Measurements from ENCODE around the gene FBXL16.
A peak's percentile ranks its signal among the peaks of the same experiment; 100 is the strongest.
"Not testable (repeated sequence)": the region's sequence is repeated elsewhere in the genome, so short reads cannot be mapped to it uniquely, and the experiment has no call there.

Gene FBXL16, protein sequence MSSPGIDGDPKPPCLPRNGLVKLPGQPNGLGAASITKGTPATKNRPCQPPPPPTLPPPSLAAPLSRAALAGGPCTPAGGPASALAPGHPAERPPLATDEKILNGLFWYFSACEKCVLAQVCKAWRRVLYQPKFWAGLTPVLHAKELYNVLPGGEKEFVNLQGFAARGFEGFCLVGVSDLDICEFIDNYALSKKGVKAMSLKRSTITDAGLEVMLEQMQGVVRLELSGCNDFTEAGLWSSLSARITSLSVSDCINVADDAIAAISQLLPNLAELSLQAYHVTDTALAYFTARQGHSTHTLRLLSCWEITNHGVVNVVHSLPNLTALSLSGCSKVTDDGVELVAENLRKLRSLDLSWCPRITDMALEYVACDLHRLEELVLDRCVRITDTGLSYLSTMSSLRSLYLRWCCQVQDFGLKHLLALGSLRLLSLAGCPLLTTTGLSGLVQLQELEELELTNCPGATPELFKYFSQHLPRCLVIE

DNA sequence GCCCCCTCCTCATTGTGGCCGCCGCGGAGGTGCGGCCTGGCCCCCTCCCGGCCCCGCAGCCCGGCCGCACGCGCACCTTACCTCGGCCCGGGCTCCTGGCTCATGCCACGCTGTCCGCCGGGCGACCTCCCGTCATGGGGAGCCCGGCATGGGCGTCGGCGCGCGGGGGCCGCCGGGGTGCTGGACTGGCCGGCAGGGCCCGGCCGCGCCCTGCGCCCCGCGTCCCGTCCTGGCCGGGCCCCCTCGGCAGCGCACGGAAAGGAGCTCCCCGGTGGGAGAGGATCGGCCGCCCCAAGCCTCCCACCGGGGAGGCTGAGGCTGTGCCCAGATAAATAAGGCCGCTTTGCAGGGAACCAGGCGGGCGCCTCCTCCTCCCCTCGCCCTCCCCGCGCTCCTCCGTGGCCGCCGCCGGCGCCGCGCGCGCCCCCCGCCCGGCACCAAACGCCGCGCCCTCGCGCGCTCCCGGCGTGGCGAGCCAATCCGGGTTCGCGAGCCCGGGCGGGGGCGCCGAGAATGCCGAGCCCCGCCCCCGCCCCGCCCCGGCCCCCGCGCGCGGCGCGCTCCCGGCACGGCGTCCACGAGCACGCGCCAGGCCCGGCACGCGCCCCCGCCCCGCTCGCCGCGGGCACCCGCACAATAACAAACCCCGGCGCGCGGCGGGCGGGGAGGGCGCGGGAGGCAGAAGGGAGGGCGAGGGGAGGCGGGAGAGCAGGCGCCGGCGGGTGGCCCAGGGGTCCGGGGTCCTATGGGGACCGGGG is at the start of gene FBXL16:
FBXL16 (minus strand) TSS at position 371 of the 758 bp plus-strand sequence. CDS start 8,396 bp downstream, outside the sequence.
- no peak for DNase-seq (ENCODE audit: low read depth in 3 of 3, low spot score in 1 of 3)

DNA sequence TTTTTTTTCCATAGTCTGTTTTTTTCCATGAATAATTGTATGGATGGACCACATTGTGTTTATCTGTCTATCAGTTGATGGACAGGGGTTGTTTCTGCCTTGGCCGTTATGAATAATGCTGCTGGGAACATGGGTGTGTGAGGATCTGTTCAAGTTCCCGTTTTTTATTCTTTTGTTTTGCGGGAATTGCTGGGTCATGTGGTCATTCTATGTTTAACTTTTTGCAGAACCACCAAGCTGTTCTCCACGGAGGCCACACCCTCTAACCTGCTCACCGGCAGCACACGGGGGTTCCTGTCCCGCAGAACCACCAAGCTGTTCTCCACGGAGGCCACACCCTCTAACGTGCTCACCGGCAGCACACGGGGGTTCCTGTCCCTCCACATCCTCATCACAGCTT is 49.1 kb upstream of the FBXL16 start:
- DNase-seq (ENCODE audit: low read depth in 3 of 3, low spot score in 1 of 3) = no peak

DNA sequence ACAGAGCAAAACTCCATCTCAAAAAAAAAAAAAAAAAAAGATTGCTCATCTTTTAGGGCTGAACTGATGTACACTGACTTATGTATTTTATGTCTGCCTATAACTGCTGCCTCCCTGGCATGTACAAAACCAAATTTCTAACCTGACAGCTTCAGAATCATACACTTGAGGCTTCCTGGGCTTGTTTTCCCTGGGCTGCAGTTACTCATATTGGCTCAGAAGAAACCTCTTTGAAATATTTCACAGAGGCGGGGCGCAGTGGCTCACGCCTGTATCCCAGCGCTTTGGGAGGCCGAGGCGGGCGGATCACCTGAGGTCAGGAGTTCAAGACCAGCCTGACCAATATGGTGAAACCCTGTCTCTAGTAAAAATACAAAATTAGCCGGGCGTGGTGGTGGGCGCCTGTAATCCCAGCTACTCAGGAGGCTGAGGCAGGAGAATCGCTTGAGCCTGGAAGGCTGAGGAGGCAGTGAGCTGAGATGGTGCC is 48.6 kb upstream of the FBXL16 start:
- DNase-seq (ENCODE audit: low read depth in 3 of 3, low spot score in 1 of 3) = not testable (repeated sequence)

DNA sequence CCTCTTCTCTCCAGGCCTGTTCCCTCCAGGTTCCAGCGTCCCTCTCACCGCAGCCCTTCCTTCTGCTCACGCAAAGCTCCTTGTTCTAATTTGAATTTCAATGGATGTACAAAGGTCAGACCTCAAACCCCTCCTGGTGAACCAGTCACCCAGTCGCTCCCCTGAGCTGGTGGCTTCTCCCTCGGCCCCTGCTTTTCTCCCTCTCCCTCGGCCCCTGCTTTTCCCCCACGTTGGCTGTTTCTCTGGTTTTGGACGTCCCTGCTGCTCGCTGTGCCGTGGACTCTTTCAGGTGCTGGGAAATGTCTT is 46.4 kb upstream of the FBXL16 start:
- no peak for DNase-seq (ENCODE audit: low read depth in 3 of 3, low spot score in 1 of 3)

DNA sequence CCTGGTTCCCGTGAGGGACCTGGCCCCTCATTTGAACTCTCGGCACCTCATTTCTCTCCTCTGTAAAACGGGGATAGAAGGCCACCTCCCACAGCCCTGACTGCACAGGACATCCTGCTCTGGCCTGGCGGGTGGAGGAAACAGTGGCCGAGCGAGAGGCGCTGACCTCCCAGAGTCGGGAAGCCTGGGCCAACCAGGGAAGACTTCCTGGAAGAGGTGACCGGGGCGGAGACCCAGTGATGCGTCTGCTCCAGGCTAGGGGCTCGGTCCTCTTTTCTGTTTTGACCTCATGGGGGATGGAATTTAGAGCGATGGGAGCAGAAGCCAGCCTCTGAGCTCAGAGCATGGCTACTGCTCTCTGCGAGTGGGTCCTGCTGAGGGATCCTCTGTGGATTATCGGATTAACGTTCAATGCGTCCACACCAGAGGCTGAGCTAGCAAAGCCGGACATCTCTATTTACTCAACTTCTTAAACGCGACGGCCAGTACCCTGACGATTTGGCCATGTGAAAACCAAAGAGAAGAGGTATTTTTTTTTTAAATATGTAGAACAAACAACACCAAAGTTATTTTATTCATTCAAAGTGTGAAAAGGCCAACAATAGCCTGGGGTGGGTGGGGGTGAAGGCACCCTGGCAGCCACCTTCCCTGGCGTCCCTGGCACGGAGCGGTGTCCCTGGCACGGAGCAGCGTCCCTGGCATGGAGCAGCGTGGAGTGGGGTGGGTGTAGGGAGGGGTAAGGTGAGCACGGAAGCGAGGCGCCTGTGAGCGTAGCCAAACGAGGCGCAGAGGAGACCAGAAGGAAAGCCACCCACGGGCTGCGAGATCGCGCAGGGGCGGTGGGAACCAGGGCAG is 45.8 kb upstream of the FBXL16 start:
- no peak for DNase-seq (ENCODE audit: low read depth in 3 of 3, low spot score in 1 of 3)

DNA sequence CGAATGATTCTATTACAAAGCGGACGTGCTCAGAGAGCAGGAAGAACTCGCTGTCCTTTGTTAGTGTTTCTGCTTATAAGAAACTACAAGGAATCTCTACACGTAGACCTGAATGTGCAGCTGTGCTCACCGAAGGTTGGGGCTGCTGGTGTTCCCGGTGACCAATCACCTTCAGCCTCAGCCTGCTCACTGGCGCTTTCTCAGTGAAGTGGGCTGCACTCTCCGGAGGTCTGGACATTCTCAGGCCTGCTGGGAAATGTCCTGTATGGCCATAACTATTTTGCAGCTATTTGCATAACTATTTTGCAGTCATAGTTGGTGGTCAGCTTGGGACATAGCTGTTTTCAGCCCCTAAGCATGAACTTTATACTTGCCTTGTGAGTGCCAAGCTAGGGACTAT is 44.9 kb upstream of the FBXL16 start:
- no peak for DNase-seq (ENCODE audit: low read depth in 3 of 3, low spot score in 1 of 3)

DNA sequence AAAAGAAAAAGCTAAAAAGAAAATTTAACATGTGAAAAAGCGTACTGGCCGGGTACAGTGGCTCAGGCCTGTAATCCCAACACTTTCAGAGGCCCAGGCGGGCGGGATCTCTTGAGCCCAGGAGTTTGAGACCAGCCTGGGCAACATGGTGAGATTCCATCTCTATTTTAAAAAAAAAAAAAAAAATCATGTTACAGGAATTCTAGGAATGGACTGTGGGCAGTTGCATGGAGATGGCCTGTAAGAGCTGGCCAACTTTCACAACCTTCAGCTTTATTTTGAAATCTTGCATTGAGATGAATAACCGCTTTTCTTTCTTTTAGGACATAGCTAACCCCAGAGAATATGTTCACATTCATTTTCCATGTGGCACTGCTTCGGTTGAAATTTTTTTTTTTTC is 43.4 kb upstream of the FBXL16 start:
- no peak for DNase-seq (ENCODE audit: low read depth in 3 of 3, low spot score in 1 of 3)

DNA sequence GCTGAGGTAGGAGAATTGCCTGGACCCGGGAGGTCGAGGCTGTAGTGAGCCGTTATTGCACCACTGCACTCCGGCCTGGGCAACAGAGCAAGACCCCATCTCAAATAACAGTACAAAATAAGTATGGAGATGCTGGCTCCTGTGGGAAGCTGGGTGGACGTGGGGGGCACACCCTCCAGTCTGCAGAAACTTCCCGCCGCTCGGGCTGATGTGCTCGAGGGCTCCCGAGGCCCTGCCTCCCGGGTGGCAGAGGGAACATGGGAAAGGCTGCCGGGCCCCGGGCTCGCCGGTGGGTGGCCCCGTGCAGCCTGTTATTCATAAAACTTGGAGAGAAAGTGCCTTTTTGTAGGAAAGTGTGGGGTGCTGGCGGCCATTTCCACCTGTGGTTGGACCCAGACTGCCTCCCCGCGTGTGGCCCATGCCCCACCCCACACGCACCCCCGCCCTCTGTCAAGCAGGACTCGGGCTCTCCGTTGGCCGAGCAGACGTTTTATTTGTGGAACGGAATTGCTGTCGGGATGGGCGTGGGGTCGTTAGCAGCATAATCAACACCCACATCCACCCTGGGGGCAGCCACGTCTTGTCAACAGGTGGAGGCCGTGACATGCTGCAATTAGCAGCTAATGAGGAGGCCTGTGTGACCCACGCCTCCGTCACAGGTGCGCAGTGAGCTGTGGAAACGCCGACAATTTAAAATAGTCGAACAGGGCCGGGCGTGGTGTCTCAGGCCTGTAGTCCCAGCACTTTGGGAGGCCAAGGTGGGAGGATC is 42.6 kb upstream of the FBXL16 start:
- no peak for DNase-seq (ENCODE audit: low read depth in 3 of 3, low spot score in 1 of 3)

DNA sequence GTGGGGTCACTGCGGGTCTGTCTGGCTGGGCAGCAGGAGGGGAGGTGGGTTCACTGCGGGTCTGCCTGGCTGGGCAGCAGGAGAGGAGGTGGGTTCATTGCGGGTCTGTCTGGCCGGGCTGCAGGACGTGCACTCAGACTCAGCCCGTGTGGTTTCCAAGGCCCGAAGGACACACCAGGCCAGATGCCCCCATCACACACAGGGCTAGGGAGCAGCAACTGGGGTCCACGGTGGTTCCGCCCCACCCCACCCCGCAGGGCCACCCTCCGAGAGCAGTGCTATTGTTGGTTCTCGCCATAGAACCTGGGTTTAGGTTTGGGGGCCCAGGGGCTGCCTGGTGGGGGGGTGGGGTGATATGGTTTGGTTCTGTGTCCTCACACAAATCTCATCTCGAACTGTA is 41.0 kb upstream of the FBXL16 start:
- DNase-seq (ENCODE audit: low read depth in 3 of 3, low spot score in 1 of 3) = no peak

DNA sequence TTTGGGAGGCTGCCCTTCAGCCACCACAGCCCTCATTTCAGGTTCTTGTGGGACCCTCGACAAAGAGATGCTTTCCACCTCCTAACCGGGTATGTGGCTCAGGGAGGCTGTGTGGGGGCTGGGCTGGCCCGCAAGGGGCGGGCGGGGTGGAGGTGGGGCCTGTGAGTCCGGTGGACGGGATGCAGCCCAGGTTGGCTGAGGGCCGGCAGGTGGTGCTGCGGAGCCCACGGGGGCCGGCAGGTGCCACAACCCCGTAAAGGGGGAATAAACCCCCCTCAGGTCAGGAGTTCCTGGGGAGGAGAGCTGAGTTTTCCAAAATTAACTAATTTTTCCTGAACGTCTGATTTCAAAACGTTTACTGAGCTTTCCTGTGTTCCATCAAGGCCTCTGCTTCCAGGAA is 40.1 kb upstream of the FBXL16 start:
- no peak for DNase-seq (ENCODE audit: low read depth in 3 of 3, low spot score in 1 of 3)

DNA sequence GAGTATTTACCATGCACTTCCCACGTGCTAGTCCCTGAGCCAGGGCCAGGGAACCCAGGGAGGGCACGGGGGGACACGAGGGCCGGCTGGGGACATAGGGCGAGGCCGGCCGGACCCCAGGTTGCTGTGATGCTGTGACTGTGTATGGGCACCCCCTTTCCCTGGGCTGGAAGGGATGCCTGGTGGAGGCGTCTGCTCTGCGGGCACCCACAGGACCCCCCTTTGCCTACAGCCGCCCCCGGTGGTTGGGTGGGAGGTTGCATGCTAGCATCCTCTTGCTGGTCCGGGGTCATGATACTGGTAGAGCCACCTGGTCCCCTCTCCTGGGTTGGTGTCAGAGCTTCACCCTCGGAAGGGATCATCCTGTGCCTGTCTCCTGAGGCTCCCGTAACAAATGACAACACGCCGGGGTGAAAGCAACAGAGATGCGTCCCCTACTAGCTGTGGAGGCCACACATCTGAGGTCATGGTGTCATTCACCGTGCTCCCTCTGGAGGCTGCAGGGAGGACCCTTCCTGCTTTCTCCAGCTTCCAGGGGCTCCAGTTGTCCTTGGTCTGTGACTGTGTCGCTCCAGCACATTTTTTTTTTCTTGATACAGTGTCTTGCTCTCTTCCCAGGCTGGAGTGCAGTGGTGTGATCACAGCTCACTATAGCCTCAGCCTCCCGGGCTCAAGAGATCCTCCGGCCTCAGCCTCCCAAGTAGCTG is 38.3 kb upstream of the FBXL16 start:
- DNase-seq (ENCODE audit: low read depth in 3 of 3, low spot score in 1 of 3) = no peak

DNA sequence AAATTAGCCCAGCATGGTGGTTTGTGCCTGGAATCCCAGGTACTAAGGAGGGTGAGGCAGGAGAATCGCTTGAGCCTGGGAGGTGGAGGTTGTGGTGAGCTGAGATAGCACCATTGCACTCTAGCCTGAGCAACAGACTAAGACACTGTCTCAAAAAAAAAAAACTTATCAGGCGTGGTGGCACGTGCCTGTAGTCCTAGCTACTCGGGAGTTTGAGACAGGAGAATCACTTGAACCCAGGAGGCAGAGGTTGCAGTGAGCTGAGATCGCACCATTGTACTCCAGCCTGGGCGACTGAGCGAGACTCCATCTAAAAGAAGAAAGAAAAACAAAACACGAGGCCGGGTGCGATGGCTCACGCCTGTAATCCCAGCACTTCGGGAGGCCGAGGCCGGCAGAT is 37.3 kb upstream of the FBXL16 start:
- not testable (repeated sequence) for DNase-seq (ENCODE audit: low read depth in 3 of 3, low spot score in 1 of 3)

DNA sequence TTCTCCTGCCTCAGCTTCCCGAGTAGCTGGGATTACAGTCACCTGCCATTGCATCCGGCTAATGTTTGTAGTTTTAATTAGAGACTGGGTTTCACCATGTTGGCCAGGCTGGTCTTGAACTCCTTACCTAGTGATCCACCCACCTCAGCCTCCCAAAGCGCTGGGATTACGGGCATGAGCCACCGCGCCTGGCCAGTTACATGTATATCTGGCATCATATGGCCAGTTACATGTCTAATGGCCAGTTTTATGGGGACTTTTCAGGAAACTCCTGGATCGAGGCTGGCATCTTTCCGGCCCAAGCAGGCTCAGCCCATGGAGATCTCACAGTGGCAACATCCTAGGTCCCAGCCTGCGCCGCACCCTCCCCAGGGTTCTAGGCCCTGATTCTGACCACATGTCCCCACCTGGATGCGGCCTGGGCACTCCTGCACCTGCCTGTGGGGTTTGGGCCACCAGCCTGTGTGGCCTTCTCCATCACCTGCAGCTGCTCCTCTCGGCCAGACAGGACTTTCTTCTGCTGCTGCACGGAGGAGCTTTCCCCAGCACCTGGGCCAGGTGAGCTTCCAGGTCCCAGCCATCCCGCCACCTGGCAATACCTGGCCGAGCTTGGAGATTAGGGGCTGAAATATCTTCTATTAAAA is 36.5 kb upstream of the FBXL16 start:
- no peak for DNase-seq (ENCODE audit: low read depth in 3 of 3, low spot score in 1 of 3)

DNA sequence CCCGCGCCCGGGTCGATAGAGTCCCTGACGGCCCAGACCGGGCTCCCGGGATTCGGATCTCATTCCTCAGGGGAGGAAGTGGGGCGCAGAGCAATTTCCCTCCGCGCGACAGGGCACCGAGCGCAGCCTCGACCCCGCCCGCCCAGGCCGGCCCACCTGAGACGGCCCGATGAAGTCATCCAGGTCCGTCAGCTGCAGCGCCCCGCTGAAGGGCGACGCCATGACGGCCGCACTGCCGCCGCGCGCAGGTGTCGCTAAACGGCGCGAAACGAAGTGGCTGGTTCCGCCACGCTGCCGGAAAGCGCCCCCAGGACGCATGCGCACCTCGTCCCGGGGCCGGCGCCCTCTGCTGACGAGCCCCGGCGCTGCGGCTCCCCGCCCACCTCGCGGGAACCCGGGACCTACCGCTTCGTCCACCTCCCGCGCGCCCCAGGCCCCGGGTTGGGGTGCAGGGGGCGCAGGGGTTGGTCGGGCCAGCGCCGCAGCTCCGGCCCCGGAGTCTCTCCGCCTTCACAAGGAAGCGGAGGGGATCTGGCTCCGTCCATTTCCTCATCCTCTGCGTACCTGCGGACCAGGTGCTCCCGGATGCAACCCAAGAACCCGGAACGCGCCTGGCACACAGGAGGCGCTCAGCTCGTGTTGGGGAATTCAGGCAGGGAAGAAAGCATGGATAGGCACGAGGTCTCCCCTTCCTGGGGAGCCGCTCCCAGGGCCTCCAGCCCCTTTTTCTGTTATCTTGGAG is 35.3 kb upstream of the FBXL16 start, which contains the start of gene CIAO3:
CIAO3 (minus strand) TSS at position 234 of the 742 bp plus-strand sequence; CDS start at position 222, 12 bp downstream.
- peak; percentile 81 to 93 (median 91) for DNase-seq (ENCODE audit: low read depth in 3 of 3, low spot score in 1 of 3)

DNA sequence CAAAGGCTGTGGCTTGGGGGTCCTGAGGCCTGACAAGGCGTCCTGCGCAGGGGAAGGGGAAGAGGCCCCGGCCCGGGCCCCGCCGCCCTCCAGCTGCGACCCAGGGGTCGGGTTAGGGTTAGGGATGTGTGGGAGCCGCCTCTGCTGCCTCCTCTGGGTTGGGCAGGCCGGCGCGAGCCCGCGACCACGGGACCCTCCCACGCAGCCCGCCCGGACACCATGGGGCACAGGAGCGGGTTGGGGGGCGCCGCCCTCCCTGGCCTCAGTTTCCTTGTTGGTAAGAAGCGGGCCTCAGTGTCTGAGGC is 34.8 kb upstream of the FBXL16 start:
- no peak for DNase-seq (ENCODE audit: low read depth in 3 of 3, low spot score in 1 of 3)

DNA sequence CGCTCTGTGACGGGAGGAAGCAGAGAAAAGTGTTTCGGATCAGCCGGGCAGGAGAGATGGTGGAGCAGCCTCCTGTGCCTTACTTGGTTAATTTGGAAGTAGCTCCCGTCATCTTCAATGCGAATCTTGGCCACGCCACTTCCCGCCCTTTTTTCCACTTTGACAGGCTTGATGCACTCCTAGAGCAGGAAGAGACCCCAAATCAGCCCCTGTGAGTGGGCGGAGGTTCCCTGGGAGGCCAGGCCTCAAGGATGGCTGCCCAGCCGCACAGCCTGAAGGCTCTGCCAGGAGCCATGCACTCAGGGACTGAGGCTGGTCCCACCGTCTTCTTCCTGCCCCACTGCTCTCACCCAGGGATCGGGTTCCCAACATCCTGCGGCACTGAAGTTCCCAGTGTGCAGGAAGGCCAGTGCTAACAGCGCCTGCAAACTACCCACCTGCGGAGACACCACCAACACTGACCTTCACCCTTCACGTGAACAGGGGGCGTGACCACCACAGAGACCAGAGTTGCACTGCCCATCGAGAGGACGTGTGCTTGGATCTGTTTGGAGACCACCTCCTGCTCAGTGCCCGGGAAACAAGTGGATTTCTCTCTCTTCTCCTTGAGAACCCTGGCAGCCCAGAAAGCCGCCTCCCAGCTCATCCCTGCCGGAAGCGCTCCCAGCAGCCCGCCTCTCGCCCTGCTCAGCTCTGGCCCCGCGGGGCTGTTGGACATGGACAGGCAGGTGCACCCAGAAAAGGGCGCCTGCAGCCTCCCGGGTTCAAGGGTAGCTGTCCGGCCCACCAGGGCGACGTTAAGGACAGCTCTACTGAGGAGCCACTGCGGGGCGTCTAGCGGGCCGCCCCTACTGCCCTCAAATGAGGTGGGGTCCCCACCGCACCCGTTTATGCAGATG is 34.2 kb upstream of the FBXL16 start:
- no peak for DNase-seq (ENCODE audit: low read depth in 3 of 3, low spot score in 1 of 3)

DNA sequence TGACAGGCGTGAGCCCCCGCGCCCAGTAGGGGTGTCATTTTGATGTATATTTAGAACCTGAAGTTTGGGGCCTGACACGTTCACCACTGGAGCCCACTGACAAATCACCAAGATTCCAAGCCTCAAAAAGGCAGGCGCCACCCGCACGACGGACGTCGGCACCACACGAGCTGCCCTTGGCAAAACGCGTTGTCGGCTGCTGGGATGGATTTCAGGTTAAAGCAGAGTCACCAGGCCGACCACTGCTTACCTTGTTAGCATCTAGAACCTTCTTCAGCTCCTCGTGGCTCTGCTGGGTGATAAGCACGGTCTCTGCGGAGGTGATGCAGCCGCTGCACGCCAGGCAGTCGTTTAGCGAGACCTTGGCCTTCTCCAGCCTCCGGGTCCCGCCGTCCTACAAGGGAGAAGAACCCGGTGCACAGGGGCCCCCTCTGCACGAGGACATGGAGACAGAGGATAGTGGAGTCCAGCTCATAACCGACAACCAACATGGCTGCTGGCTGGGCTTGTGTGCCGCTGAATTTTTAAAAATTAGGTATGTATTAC is 31.4 kb upstream of the FBXL16 start:
- DNase-seq (ENCODE audit: low read depth in 3 of 3, low spot score in 1 of 3) = no peak

Data from stimulated activated CD4-positive, alpha-beta T cell treated with anti-CD3 and anti-CD28 coated beads, TNF-alpha, amount 100 ng/mL, for 1 hour (primary cell).